RWPE1 (cell line): ENCODE measurements around the gene C11orf24.
A peak's percentile ranks its signal among the peaks of the same experiment; 100 is the strongest.
"Not testable (repeated sequence)": the region's sequence is repeated elsewhere in the genome, so short reads cannot be mapped to it uniquely, and the experiment has no call there.

Source experiments
- CTCF ChIA-PET: fragments of 350-600 bp; sonication (Branson Sonifier 250); formaldehyde crosslinking; extraction: SDS; loops from one replicate; lab custom pipeline; 2021; lab: Yijun Ruan, JAX
- POLR2A ChIA-PET: fragments of 400-600 bp; formaldehyde crosslinking; extraction: SDS; loops from one replicate; lab custom pipeline; 2020; ENCODE audit warnings: antibody characterized with exemption; ENCODE audit not compliant: low non-redundant PET; lab: Yijun Ruan, JAX
- DNase-seq: peaks from one replicate; pipeline ENCODE4 v3.0.0; 2012; ENCODE audit warnings: low spot score
- H3K27ac ChIP-seq: fragments of 450-650 bp; 2 replicates; pipeline ENCODE4 v1.5.1; 2017
- TF ChIP-seq, protein P1 (sequence below): fragments of 450-650 bp; conservative IDR thresholded peaks from 2 replicates; pipeline ENCODE4 v1.5.1; 2017; ENCODE audit warnings: low read depth, mild to moderate bottlenecking

The C11orf24 gene

DNA sequence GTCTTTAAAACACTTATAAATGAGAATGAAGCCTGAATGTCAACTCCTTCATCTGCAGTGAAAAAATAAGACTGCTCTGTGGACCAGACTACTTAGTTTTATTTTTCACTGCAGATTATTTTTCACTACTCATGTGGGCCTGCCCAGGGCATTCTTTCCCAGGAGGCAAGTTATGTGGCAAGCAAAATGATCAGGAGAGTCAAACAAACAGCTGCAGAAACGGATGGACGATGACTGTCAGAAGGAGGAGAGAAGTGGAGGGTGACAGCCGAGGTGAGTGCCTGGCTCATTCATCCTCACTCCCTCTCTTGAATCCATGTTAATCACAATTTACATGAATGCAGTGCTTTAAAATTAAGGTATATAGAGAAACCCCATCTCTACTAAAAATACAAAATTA lies 34.9 kb upstream of the C11orf24 start:
- ChIA-PET CTCF (interaction anchor here (1.0 kb wide), 1 partner anchor 9 kb away, joined by 3 read pairs; no protein-coding TSS in a partner anchor), POLR2A (no interaction called here)
- no peak overlapping the region for H3K27ac ChIP-seq
- TF ChIP-seq, protein P1, sequence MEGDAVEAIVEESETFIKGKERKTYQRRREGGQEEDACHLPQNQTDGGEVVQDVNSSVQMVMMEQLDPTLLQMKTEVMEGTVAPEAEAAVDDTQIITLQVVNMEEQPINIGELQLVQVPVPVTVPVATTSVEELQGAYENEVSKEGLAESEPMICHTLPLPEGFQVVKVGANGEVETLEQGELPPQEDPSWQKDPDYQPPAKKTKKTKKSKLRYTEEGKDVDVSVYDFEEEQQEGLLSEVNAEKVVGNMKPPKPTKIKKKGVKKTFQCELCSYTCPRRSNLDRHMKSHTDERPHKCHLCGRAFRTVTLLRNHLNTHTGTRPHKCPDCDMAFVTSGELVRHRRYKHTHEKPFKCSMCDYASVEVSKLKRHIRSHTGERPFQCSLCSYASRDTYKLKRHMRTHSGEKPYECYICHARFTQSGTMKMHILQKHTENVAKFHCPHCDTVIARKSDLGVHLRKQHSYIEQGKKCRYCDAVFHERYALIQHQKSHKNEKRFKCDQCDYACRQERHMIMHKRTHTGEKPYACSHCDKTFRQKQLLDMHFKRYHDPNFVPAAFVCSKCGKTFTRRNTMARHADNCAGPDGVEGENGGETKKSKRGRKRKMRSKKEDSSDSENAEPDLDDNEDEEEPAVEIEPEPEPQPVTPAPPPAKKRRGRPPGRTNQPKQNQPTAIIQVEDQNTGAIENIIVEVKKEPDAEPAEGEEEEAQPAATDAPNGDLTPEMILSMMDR: no peak
- no peak for DNase-seq

DNA sequence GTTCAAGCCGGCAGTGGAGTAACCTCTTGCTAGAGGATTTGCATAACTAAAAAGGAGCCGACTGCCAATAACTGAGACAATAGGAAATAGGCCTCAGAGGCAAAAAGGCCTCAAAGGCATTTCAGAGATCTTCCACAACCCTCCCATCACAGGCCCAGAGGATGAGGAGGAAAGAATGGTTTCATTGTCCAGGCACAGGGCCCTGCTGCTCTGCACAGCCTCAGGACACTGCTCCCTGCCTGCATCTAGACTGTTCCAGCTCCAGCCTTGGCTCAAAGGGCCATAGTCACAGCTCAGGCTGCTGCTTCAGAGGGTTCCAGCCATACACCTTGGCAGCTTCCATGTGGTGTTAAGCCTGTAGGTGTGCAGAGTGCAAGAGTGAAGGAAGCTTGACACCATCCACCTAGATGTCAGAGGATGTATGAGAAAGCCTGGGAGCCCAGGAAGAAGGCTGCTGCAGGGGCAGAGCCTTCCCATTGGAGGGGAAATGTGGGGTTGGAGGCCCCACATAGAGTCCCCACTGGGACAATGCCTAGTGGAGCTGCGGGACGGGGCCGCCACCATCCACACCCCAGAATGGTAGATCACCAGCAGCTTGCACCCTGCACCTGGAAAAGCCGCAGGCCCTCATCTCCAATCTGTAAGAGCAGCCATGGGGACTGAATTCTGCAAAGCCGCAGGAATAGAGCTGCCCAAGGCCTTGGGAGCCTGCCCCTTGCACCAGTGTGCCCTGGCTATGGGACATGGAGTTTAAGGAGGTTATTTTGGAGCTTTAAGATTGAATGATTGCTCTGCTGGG lies 32.4 kb upstream of the C11orf24 start:
- no peak overlapping the region for H3K27ac ChIP-seq
- ChIA-PET POLR2A (no interaction called here), CTCF (no interaction called here)
- DNase-seq: no peak
- TF ChIP-seq, protein P1: no peak

DNA sequence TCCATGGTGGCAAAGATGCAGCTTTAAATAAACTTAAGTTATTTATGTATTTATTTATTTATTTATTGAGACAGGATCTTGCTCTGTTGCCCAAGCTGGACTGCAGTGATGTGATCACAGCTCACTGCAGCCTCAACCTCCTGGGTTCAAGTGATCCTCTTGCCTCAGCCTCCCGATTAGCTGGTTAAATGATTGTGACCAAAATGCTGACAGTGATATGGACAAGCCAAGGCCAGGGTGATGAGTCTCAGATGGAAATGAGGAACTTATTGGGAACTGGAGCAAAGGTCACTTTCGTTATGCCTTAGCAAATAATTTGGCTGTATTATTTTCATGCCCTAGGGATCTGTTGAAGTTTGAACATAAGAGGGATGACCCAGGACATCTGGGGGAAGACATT lies 31.3 kb upstream of the C11orf24 start:
- peak overlapping the region; percentile 54 for H3K27ac ChIP-seq
- TF ChIP-seq, protein P1: no peak
- ChIA-PET POLR2A (no interaction called here), CTCF (interaction anchor here (0.6 to 0.7 kb wide), 2 partner anchors 25 to 673 kb away, joined by 3 read pairs; no protein-coding TSS in a partner anchor)
- DNase-seq: no peak

DNA sequence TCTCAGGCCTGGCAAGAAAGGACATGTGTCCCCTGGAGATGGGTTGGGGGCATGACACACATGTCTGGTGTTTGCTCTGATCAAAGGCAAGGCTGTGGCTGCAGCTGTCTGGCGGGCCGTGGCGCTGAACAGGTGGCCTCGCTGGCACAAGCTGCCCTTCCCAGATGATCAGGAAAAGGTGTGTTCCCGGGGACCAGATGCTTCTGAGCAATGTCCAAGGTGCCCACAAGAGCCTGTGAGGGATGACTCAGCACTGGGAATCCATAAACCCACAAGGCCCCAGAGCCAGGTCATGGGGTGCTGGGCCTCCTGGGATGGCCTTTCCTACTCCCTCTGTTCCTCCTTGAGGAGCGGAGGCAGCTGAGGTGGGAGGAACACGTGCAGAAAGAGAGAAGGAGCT lies 30.9 kb upstream of the C11orf24 start:
- H3K27ac ChIP-seq: peak overlapping the region; percentile 54
- POLR2A ChIA-PET: no interaction called here
- DNase-seq: peak; percentile 58
- CTCF ChIA-PET: interaction anchor here (0.6 to 0.7 kb wide), 3 partner anchors 25 to 1318 kb away, joined by 3 read pairs; no protein-coding TSS in a partner anchor
- TF ChIP-seq, protein P1: no peak

DNA sequence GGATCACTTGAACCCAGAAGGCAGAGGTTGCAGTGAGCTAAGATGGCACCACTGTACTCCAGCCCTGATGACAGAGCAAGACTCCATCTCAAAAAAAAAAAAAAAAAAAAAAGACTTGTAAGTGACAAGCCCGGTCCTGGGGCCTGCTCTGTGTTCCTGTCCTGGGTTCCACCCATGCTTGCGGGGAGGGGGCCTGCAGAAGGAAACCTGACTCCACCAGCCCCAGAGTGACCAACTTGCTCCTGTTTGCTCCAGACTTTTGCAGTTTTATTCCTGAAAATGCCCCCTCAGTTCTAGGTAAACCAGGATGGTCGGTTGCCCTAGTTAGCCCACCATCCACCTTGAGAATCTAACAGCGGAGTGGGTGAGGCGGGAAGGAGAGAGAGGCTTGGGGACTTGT lies 30.5 kb upstream of the C11orf24 start:
- POLR2A ChIA-PET: interaction anchor here (0.6 kb wide), 1 partner anchor 47 kb away, joined by 6 read pairs; no protein-coding TSS in a partner anchor
- CTCF ChIA-PET: interaction anchor here (0.6 kb wide), 2 partner anchors 26 to 1319 kb away, joined by 3 read pairs; no protein-coding TSS in a partner anchor
- DNase-seq: no peak
- peak overlapping the region; percentile 54 for H3K27ac ChIP-seq
- TF ChIP-seq, protein P1: no peak

DNA sequence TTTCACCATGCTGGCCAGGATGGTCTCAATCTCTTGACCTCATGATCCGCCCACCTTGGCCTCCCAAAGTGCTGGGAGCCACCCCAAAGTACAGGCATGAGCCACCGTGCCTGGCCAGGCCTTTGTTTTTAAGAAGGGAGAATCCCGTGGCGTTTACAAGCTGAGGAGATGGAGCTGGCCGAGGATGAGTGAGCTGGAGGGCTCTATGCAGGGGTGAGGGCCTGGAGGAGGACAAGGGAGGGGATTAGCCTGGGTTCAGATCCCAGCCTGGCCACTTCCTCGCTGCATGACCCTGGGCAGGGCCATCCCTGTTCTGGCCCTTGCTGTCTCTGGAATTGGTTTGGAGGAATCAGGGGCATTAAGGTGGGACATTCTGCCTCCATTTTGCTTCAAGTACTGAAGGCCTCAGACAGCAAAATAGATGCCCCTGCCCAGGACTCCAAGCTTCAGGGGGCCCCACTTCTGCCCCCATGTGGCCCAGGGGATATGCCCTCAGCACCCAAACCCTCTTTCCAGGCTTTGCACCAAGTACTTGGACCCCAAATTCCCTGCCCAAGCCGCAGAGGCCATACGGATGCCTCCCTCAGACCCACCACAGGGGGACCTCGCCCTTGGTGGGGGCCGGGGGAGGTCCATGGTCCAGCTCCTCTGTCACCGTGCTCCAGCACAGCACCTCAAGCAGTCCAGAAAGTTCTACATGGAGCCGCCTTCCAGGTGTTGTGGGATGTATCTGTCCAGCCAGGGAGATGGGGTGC lies 28.5 kb upstream of the C11orf24 start:
- TF ChIP-seq, protein P1: no peak
- ChIA-PET POLR2A (no interaction called here), CTCF (no interaction called here)
- no peak overlapping the region for H3K27ac ChIP-seq
- no peak for DNase-seq

DNA sequence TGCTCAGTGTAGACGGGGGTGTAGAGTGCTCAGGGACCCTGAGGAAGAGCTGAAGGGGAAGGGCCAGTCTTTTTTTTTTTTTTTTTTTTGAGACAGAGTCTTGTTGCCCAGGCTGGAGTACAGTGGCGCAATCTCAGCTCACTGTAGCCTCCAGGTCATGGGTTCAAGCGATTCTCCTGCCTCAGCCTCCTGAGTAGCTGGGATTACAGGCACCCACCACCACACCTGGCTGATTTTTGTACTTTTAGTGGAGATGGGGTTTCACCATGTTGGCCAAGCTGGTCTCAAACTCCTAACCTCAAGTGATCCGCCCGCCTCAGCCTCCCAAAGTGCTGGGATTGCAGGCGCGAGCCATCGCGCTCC lies 27.7 kb upstream of the C11orf24 start:
- H3K27ac ChIP-seq, DNase-seq, POLR2A ChIA-PET: not testable (repeated sequence)
- CTCF ChIA-PET: interaction anchor here (4.9 kb wide), 1 partner anchor 41 kb away, joined by 58 read pairs; no protein-coding TSS in a partner anchor
